ENCODE results near the gene CASZ1.

The CASZ1 gene

DNA sequence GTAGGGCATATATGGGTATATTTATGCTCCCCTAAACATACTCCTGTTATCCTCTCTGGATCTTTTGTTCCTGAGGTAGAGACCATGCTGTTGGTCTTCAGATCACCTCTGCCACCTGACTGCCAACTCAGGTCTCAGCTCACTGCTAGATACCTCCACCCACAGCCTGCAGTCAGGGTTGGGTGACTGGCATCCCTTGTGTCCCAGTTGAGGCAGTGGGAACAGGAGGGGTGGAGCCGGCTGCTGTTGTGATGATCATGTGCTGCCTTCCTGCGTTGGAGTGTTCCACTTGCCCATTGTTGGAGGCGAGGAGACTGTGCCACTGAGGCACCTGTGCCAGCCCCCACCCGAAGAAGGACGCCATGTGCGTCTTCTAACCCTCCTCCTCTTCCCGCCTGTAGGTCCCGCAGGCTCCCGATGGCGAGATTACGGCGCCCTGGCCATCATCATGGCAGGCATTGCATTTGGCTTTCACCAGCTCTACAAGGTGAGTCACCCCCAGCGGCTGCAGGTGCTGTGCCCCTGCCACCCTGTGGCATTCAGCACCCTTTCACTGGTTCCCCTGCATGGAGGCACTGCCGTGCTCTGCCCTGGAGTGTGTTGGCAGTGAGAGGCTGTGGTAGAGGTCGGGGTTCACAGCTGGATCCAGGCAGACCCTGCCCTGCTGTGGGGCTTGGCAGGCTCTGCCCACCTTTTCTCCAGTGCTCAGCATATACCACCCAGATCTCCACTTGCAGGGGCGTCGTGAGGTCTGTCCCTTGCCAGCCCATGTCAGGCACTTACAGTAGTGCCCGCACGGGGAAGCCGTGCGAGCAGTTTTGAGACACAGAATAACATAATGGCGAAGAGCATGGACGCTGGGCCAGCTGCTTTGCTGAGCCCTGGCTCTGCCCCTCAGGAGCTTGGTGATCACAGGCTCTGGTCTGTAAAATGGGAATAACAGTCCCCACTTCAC, 178.2 kb downstream of the CASZ1 start:
- Mint-ChIP-seq H3K36me3 (ENCODE audit: low read depth) (no peaks in the 10 kb centered on the region), H3K4me3 (no peak overlapping the region), H3K27me3 (no peaks in the 10 kb centered on the region), H3K4me1 (no peaks in the 10 kb centered on the region), H3K27ac (no peak overlapping the region), H3K9me3 (no peaks in the 10 kb centered on the region)
- DNase-seq (no peak), ATAC-seq (no peak)

DNA sequence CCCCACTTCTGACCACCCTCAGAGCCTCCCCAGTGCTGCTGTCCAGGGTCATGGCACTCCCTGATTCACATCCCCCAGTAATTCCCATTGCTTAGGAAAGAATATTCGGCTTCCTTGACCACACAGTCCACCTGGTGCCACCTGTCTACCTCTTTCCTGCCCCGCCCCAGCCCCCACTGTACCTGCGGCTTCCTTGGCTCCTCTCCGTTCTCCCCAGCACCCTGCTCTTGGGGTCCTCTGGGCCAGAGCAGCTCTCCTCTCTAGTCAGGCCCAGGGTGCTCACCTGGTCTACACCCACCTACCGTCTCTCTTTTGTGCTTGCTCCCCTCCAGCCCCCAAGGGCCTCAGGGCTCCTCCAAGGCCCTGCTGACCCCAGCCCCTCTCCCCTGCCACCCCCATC, 179.1 kb downstream of the CASZ1 start:
- Mint-ChIP-seq H3K4me3 (no peak overlapping the region), H3K4me1 (no peaks in the 10 kb centered on the region), H3K27ac (no peak overlapping the region), H3K9me3 (no peaks in the 10 kb centered on the region), H3K27me3 (no peaks in the 10 kb centered on the region), H3K36me3 (ENCODE audit: low read depth) (no peaks in the 10 kb centered on the region)
- no peak for ATAC-seq
- no peak for DNase-seq

DNA sequence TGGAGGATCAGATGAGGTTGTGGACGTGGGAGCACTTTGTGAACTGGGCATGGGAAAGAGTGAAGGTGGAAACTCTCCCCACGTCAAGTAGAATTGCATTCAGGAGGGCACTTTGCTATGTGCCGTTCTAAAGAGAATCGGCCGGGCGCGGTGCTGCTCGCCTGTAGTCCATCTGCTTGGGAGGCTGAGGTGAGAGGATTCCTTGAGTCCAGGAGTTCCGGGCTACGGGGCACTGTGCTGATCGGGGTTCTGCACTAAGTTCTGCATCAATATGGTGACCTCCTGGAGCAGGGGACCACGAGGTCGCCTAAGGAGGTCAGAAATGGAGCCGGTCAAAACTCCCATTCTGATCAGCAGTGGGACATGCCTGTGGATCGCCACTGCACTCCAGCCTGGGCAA, 179.8 kb downstream of the CASZ1 start:
- ATAC-seq (no peak), DNase-seq (no peak)
- no peak overlapping the region for H3K4me3 Mint-ChIP-seq
- no peaks in the 10 kb centered on the region for H3K9me3 Mint-ChIP-seq
- H3K27ac Mint-ChIP-seq = no peak overlapping the region
- no peaks in the 10 kb centered on the region for H3K4me1 Mint-ChIP-seq
- no peaks in the 10 kb centered on the region for H3K36me3 Mint-ChIP-seq (ENCODE audit: low read depth)
- H3K27me3 Mint-ChIP-seq = no peaks in the 10 kb centered on the region

DNA sequence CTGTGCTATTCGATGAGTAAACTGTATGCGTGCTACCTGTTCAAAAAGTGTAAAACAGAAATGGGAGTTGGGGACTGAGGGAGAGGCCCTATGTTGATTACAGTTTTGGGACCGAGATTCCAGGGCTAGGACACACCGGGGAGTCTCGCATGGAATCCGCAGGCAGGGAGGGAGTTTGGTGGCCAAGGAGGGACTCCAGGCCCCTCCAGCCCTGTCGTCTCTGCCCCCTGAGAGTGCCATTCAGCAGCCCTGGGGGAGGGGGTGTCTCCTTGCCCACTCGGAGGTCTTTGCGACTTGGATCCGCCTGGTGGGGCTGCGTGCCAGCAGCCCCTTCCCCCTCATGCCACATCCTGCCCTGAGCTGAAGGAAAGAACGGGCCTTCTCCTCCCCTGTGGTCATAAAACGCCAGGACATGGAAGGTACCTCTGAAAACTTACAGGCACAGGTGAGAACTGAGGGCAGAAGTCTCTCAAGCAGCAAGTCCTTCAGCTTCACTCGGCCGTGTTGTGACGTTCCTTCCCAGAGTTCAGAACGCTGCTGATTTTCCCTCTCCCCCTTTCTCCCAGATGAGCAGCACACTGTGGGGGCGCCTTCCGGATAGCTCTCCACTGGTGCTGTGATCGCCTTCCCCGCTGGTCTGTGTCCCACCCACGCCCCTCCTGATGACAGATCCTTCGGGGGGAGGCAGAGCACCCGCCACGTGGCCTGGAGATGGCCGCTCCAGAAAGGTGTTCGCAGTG, 180.3 kb downstream of the CASZ1 start:
- no peak for ATAC-seq
- Mint-ChIP-seq H3K36me3 (ENCODE audit: low read depth) (no peaks in the 10 kb centered on the region), H3K4me3 (no peak overlapping the region), H3K27ac (no peak overlapping the region), H3K9me3 (no peaks in the 10 kb centered on the region), H3K4me1 (no peaks in the 10 kb centered on the region), H3K27me3 (no peaks in the 10 kb centered on the region)
- no peak for DNase-seq

DNA sequence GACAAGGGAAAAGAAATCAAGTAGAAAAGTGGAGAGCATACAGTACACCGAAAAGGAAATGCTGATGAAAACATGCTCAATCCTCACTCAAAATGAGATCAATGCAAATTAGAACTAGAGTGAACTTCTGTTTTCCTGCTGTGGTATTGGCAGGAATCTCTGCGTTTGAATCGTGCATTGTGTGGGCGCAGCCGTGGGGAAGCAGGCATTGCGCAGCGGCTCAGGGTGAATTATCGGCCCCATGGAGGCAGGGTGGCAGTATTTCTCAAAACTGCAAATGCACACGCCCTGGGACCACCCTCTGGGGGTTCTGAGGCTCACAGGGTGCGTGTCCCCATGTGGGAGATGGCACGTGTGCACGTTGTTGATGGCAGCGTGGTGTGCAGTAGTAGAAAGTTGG, 181.1 kb downstream of the CASZ1 start:
- H3K9me3 Mint-ChIP-seq = no peaks in the 10 kb centered on the region
- H3K27ac Mint-ChIP-seq = no peak overlapping the region
- no peak overlapping the region for H3K4me3 Mint-ChIP-seq
- H3K4me1 Mint-ChIP-seq = no peaks in the 10 kb centered on the region
- no peak for ATAC-seq
- H3K36me3 Mint-ChIP-seq (ENCODE audit: low read depth) = no peaks in the 10 kb centered on the region
- no peaks in the 10 kb centered on the region for H3K27me3 Mint-ChIP-seq
- no peak for DNase-seq

DNA sequence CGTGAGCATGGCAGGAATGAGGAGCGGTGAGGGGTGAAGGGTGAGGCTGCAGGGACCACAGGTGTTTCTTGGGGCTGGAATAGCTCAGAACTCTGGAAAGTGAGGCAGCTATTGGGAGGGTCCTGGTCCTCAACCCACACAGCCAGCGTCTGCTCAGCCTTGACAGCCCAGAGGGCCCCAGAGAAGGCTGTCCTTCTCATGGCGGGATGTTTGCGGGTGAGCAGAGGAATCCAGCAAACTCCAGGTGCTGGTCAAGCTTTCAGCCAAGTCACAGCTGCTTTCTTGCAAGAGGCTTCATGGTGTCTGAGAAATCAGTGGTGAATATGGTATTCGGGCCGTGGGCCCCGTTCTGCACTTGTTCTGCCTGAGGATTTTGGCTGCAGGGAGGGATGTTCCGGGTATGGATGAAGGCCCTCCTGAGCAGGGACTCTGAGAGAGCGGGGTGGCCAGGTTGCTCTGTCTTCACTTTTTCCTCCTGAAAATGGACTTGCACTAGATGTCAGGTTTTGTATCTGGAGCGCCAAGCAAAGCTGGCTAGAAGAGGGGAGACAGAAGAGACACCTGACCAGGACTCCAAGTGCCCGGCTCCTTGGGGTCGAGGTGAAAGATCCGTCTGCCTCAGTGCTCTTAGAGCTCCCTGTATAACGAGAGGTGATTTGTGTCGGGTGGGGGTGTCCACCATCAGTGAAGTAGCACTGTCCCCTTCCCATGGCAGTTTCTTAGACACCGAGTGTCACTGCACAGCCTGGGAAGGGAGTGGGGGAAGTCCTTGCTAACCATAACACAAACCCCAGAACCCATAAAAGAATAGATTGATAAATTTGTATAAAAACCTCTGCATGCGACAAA, 181.8 kb downstream of the CASZ1 start:
- no peaks in the 10 kb centered on the region for H3K4me1 Mint-ChIP-seq
- no peaks in the 10 kb centered on the region for H3K36me3 Mint-ChIP-seq (ENCODE audit: low read depth)
- H3K27ac Mint-ChIP-seq = no peak overlapping the region
- no peak for ATAC-seq
- no peaks in the 10 kb centered on the region for H3K9me3 Mint-ChIP-seq
- DNase-seq = no peak
- no peaks in the 10 kb centered on the region for H3K27me3 Mint-ChIP-seq
- no peak overlapping the region for H3K4me3 Mint-ChIP-seq

DNA sequence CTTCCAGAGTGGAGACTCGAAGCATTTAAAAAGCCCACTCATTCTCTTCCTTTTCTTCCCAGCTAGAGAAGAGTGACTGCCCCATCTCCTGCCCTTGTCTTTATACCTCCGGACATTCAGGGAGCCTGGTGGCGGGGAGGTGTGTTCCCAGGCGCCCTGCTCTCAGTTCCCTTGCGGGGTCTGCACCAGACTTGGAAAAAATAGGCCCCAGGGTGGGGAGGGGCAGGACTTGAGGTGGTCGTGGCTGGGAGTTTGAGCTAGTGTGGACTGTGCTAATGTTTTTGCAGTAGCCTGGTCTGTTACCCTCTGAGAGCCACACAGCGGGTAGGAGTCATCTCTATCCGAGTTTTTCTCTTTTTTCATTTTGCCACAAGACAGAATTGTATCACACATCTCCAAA, 182.6 kb downstream of the CASZ1 start:
- Mint-ChIP-seq H3K4me3 (no peak overlapping the region), H3K36me3 (ENCODE audit: low read depth) (no peaks in the 10 kb centered on the region), H3K27ac (no peak overlapping the region), H3K9me3 (no peaks in the 10 kb centered on the region), H3K4me1 (no peaks in the 10 kb centered on the region), H3K27me3 (no peaks in the 10 kb centered on the region)
- DNase-seq (no peak), ATAC-seq (no peak)

DNA sequence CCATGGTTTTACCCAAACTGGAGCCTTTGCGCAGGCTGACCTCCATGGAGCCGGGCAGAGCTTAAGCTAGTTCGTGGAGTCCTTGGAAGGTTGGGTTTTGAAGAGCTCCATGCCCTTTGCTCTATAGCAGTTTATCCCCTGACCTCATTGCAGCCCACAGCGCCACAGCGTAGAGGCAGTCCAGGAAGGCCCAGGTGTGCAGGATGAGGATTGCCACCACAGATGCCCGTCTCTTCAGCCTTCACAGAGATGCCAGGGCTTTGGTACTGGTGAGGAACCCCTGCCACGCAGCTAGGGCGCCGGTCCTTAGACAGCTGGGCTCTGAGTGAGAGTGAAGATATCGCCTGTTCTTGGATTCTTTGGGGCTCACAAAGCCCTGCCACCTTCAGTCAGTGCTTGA, 183.1 kb downstream of the CASZ1 start:
- Mint-ChIP-seq H3K4me1 (no peaks in the 10 kb centered on the region), H3K9me3 (no peaks in the 10 kb centered on the region), H3K4me3 (no peak overlapping the region), H3K27ac (no peak overlapping the region), H3K36me3 (ENCODE audit: low read depth) (no peaks in the 10 kb centered on the region), H3K27me3 (no peaks in the 10 kb centered on the region)
- no peak for ATAC-seq
- no peak for DNase-seq

DNA sequence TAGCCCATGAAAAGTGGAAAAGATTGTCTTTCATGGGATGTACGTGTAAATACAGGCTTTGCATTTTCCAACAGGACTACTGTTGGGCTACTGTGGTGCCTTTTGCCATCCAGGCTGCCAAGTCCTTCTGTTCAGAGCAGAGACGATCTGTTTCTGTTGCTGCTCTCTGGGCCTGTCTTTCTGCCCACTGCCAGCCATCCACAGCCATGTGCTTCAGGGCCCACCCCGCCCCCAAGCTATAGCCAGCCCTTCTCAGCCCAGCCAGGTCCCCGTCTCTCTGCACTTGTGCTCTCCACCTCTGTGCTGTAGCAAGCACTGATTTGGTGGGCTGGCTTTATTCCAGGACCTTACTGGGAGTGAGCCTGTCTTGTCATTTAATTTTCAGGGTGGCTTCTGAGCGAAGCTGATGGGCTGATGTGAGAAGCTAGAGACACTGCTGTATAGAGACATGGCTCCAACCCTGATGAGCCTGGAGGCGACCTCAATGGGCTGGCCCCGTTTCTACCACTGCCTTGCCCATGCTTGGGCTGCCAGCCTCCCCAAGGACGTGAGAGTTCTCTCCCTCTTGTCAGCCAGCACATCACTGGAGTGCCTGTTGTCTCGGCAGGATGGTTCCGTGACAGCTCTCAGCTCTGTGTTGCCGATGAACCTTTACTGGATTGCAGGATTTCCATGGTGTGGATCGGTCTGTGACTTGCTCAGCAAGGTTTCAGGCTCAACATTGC, 183.8 kb downstream of the CASZ1 start:
- no peak overlapping the region for H3K27ac Mint-ChIP-seq
- H3K27me3 Mint-ChIP-seq = no peaks in the 10 kb centered on the region
- DNase-seq (no peak), ATAC-seq (no peak)
- no peaks in the 10 kb centered on the region for H3K36me3 Mint-ChIP-seq (ENCODE audit: low read depth)
- H3K4me3 Mint-ChIP-seq = no peak overlapping the region
- no peaks in the 10 kb centered on the region for H3K9me3 Mint-ChIP-seq
- H3K4me1 Mint-ChIP-seq = no peaks in the 10 kb centered on the region

DNA sequence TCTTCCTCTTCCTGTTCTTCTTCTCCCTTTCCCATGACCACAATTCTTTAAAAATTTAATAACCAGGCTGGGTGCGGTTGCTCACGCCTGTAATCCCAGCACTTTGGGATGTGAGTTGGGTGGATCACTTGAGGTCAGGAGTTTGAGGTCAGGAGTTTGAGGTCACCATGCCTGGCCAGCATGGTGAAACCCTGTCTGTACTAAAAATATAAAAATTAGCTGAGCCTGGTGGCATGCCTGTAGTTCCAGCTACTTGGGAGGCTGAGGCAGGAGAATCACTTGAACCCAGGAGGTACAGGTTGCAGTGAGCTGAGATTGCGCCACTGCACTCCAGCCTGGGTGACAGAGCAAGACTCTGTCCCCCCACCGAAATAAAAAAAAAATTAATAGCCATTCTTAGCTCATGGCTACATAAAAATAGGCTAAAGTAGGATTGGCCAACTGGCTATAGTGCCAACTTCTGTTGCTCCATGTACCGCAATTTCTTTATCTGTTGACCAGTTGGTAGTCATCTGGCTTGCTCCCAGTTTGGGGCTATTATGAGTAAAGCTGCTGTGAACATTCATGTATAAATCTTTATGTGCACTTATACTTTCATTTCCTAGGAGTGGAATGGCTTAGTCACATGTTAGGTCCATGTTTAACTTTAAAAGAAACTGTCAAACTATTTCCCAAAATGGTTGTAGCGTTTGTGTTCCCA, 185.4 kb downstream of the CASZ1 start:
- Mint-ChIP-seq H3K27ac (no peak overlapping the region), H3K4me1 (no peaks in the 10 kb centered on the region), H3K27me3 (no peaks in the 10 kb centered on the region), H3K9me3 (no peaks in the 10 kb centered on the region), H3K4me3 (no peak overlapping the region), H3K36me3 (ENCODE audit: low read depth) (no peaks in the 10 kb centered on the region)
- DNase-seq (no peak), ATAC-seq (no peak)

DNA sequence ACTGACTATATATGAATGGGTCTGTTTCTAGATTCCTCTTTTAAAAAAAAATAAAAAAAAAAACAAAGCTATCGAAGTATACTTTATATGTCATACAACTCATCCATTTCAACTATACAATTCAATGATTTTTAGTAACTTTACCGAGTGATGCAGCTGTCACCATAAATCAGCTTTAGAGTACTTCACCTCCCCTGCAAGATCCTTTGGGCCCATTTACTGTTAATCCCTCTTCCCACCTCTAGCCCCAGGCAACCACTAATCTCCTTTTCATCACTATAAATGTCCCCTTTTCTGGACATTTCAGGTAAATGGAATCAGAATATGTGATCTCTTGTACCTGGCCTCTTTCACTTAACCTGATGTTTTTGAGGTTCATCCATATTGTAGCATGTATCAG, 187.8 kb downstream of the CASZ1 start:
- ATAC-seq (no peak), DNase-seq (no peak)
- Mint-ChIP-seq H3K27me3 (no peaks in the 10 kb centered on the region), H3K9me3 (no peaks in the 10 kb centered on the region), H3K4me1 (no peaks in the 10 kb centered on the region), H3K27ac (no peak overlapping the region), H3K36me3 (ENCODE audit: low read depth) (peaks cover 4% of the 10 kb centered on the region), H3K4me3 (no peak overlapping the region)

DNA sequence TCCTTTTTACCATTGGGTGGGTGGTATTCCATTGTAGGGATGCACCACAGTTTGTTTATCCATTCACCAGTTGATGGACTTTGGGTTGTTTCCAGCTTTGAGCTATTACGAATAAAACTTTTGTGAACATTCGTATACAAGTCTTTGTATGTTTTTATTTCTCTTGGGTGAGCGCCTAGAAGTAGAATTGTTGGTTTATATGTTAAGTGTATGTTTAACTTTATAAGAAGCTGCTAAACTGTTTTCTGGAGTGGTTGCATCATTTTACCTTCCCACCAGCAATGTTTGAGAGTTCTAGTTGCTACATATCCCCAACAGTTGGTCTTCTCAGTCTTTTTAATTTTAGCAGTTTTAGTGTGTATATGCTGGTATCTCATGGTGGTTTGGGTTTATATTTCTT, 189.2 kb downstream of the CASZ1 start:
- no peak overlapping the region for H3K4me3 Mint-ChIP-seq
- DNase-seq (no peak), ATAC-seq (no peak)
- no peaks in the 10 kb centered on the region for H3K27me3 Mint-ChIP-seq
- no peaks in the 10 kb centered on the region for H3K9me3 Mint-ChIP-seq
- H3K4me1 Mint-ChIP-seq = no peaks in the 10 kb centered on the region
- peaks cover 4% of the 10 kb centered on the region for H3K36me3 Mint-ChIP-seq (ENCODE audit: low read depth)
- H3K27ac Mint-ChIP-seq = no peak overlapping the region

DNA sequence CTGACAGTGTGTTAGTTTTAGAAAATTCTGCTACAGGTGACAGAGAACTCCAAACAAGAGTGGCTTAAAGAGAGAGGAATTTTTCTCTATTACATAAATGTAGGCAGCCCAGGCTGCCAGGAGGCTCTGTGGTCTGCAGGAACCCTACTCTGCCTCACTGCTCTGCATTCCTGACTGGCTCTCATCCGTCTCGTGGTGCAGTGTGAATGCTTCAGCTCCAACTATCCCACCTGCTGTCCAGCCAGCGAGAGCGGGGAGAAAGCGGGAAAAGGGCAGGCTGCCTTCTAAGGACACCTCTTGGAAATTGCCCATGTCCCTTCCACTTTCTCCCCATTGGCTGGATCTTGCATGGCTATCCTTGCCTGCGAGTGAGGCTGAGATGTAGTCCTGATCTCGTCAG, 190.4 kb downstream of the CASZ1 start:
- peaks cover 4% of the 10 kb centered on the region for H3K36me3 Mint-ChIP-seq (ENCODE audit: low read depth)
- no peaks in the 10 kb centered on the region for H3K4me1 Mint-ChIP-seq
- H3K9me3 Mint-ChIP-seq = no peaks in the 10 kb centered on the region
- ATAC-seq (no peak), DNase-seq (no peak)
- H3K27me3 Mint-ChIP-seq = no peaks in the 10 kb centered on the region
- H3K4me3 Mint-ChIP-seq = no peak overlapping the region
- no peak overlapping the region for H3K27ac Mint-ChIP-seq

DNA sequence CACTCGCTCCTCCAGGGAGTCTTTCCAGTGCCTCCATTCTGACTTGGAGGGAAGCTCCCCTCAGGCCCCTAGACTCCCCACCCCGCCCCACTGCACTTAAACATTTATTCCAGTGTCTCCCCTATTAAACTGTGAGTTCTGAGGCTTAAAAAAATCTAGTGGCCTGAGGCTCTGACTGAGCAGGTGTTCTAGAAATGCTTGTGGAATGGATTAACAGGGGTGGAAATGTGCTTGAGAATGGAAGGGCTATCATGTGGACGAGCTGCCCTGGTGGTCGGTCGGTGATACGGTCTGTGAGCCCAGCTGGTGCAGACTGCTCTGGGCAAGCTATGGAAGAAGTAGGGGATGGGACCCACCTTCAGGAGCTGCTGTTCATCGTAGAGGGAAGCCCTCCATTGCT, 191.5 kb downstream of the CASZ1 start:
- Mint-ChIP-seq H3K27me3 (no peaks in the 10 kb centered on the region), H3K36me3 (ENCODE audit: low read depth) (peaks cover 4% of the 10 kb centered on the region), H3K9me3 (no peaks in the 10 kb centered on the region), H3K27ac (no peak overlapping the region), H3K4me1 (no peaks in the 10 kb centered on the region), H3K4me3 (no peak overlapping the region)
- no peak for ATAC-seq
- no peak for DNase-seq

Data from activated naive CD8-positive, alpha-beta T cell treated with anti-CD3 and anti-CD28 coated beads, Interleukin-2, amount 50 U/mL, for 24 hours (primary cell).